ENCODE data around the gene GPR132. TPM values are rescaled to one million over a fixed set of nuclear protein-coding genes. Genes with fewer than 3 reads are reported as not detected.

Gene GPR132
- total and polyA plus RNA-seq, 2 donors (not counting 1 experiment from before 2014, with no cell fraction given) = 38.6 to 54.5 TPM

- peaks cover 40% of the 10 kb centered on the region for H3K4me1 Mint-ChIP-seq
- Histone ChIP-seq H2AFZ (ENCODE audit: insufficient read depth, low read depth, low read length, poor library complexity, severe bottlenecking) (peak overlapping the region; percentile 47), H4K20me1 (ENCODE audit: control insufficient read depth, insufficient read depth, low read length, poor library complexity, severe bottlenecking) (no peaks in the 10 kb centered on the region), H3K4me3 (ENCODE audit: control extremely low read depth in 1 of 5, extremely low read depth in 1 of 5, insufficient read depth in 1 of 5, low read depth in 2 of 5, low read length in 4 of 5) (peak overlapping the region in 3 of 5 experiments; percentile 4 to 25 (median 17)), H3K27ac (ENCODE audit: low read length in 2 of 2) (no peak overlapping the region), H3K4me1 (ENCODE audit: control insufficient read depth in 2 of 2, insufficient read depth in 2 of 2, low read length in 2 of 2) (peaks cover 39 to 47% of the 10 kb centered on the region in 2 donors), H3K79me2 (ENCODE audit: control insufficient read depth, insufficient read depth, low read length) (peaks cover 52% of the 10 kb centered on the region), H3K9me3 (ENCODE audit: control extremely low read depth in 1 of 3, control insufficient read depth in 2 of 3, insufficient read depth in 1 of 3, low read length in 2 of 3) (peaks cover 0 to 5% (median 0%) of the 10 kb centered on the region in 3 donors), H3K9ac (ENCODE audit: low read length) (peak overlapping the region; percentile 25), H3K4me2 (replicated peaks; ENCODE audit: low read depth, low read length, poor library complexity, severe bottlenecking) (peak overlapping the region; percentile 75), H3K27me3 (replicated peaks in 1 of 4; ENCODE audit: control extremely low read depth in 1 of 4, control insufficient read depth in 3 of 4, insufficient read depth in 4 of 4, low read length in 3 of 4) (no peaks in the 10 kb centered on the region), H3K36me3 (replicated peaks in 1 of 2; ENCODE audit: control extremely low read depth in 1 of 2, control insufficient read depth in 1 of 2, extremely low read depth in 1 of 2, insufficient read depth in 2 of 2, low read length in 1 of 2) (no peaks in the 10 kb centered on the region)
- H3K27me3 Mint-ChIP-seq = no peaks in the 10 kb centered on the region
- H3K9me3 Mint-ChIP-seq (ENCODE audit: insufficient read depth) = no peaks in the 10 kb centered on the region
- DNase-seq = peak; percentile 75
- WGBS (ENCODE audit: insufficient coverage) = 33% methylated on average over 20 of the region's 24 CpGs
- TF ChIP-seq, protein P1, sequence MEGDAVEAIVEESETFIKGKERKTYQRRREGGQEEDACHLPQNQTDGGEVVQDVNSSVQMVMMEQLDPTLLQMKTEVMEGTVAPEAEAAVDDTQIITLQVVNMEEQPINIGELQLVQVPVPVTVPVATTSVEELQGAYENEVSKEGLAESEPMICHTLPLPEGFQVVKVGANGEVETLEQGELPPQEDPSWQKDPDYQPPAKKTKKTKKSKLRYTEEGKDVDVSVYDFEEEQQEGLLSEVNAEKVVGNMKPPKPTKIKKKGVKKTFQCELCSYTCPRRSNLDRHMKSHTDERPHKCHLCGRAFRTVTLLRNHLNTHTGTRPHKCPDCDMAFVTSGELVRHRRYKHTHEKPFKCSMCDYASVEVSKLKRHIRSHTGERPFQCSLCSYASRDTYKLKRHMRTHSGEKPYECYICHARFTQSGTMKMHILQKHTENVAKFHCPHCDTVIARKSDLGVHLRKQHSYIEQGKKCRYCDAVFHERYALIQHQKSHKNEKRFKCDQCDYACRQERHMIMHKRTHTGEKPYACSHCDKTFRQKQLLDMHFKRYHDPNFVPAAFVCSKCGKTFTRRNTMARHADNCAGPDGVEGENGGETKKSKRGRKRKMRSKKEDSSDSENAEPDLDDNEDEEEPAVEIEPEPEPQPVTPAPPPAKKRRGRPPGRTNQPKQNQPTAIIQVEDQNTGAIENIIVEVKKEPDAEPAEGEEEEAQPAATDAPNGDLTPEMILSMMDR (IDR thresholded peaks at IDR 0.05) = no peak
- TF ChIP-seq EZH2 (IDR thresholded peaks at IDR 0.05; ENCODE audit: borderline replicate concordance, insufficient read depth, low read depth, low read length, poor library complexity, severe bottlenecking) = no peak
- ATAC-seq (ENCODE audit: low read depth) = peak; percentile 80
- ChIA-PET POLR2A (interaction anchor here (0.6 to 1.5 kb wide), 6 partner anchors 8 to 305 kb away, joined by 3 to 9 read pairs (median 6); partner anchors contain the start of gene GPR132), CTCF (interaction anchor here (0.9 to 6.9 kb wide), 6 partner anchors 11 to 31 kb away, joined by 3 to 97 read pairs (median 6); partner anchors contain the start of gene GPR132)
- peak overlapping the region; percentile 16 for H3K4me3 Mint-ChIP-seq
- intact Hi-C loops (cut with micrococcal nuclease) = loop anchor here (1.0 kb wide), 1 partner anchor 10 kb away; the partner anchor contains the start of gene GPR132
- peak overlapping the region; percentile 59 for H3K27ac Mint-ChIP-seq
Measured at GRCh38 chr14:105075379-105076295, 10.4 kb upstream of the GPR132 start.
